ENCODE results near the gene OTOP3. TPM values are rescaled to one million over a fixed set of nuclear protein-coding genes. Genes with fewer than 3 reads are reported as not detected.
"Not testable (repeated sequence)": the region's sequence is repeated elsewhere in the genome, so short reads cannot be mapped to it uniquely, and the experiment has no call there.

OTOP3 gene
- total and polyA plus RNA-seq, 2 donors (not counting 3 experiments of a cell fraction or from before 2014, with no cell fraction given) = not detected

DNA sequence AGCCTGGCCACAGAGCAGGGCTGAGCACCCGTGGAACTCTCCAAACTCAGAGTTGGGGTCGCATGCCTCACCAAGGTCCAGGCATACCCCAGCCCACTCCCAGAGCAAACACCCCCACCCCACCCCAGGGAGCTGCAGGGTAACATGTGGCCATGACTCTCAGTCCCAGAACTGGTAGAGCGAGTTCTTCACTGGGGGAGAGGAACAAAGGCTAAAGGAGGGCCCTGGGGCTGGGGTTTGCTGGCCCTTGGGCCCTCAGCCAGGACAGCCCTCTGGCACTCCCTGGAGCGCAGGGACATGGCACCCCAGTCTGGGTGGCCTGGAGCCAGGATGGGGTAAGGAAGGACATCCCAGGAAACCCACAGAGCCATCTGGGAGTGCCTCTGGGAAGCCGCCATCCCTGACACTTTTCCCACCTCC is 32.7 kb downstream of the OTOP3 start:
- ChIA-PET CTCF (interaction anchor here (1.6 to 6.9 kb wide), 4 partner anchors 6 to 146 kb away, joined by 5 to 63 read pairs (median 10); partner anchors contain the start of gene MRPL58), POLR2A (no interaction called here)
- BruUV-seq (replicated peaks) = no TSS peak

DNA sequence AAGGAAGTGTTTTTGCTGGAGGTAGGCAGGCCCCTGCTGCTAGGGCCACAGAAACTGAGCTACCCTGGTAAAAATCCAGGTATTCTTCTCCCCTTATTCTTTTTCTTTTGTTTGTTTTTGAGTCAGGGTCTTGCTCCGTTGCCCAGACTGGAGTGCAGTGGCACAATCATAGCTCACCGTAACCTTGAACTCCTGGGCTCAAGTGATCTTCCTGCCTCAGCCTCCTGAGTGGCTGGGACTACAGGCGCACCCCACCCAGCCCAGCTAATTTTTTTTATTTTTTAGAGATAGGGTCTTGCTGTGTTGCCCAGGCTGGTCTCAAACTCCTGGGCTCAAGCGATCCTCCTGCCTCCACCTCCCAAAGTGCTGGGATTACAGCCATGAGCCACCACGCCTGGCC is 33.8 kb downstream of the OTOP3 start:
- H3K9me3 ChIP-seq (replicated peaks; ENCODE audit: control insufficient read depth, insufficient read depth, low read length); H3K9ac ChIP-seq (replicated peaks; ENCODE audit: extremely low read depth, insufficient read depth, low read length); H4K20me1 ChIP-seq (replicated peaks; ENCODE audit: control insufficient read depth, extremely low read depth, insufficient read depth, low read length); H2AFZ ChIP-seq (ENCODE audit: low read depth, low read length); H3K36me3 ChIP-seq (ENCODE audit: control insufficient read depth in 2 of 2, extremely low read depth in 1 of 2, insufficient read depth in 2 of 2, low read length in 2 of 2); H3K27me3 ChIP-seq (ENCODE audit: control insufficient read depth in 2 of 2, insufficient read depth in 2 of 2, low read length in 2 of 2); FAIRE-seq; intact Hi-C loops (cut with micrococcal nuclease); BruUV-seq (replicated peaks); H3K9me1 ChIP-seq (replicated peaks; ENCODE audit: control insufficient read depth, extremely low read depth, insufficient read depth, low read length); DNase-seq (ENCODE audit: low read depth, low spot score); H3K4me2 ChIP-seq (ENCODE audit: insufficient read depth, low read length); H3K4me3 ChIP-seq (replicated peaks in 1 of 3; ENCODE audit: insufficient read depth in 1 of 3, low read depth in 1 of 3, low read length in 3 of 3); dilution Hi-C loops (cut with MboI; ENCODE audit: extremely low pct_ligation_motif_present, low sequenced_read_pairs); H3K27ac ChIP-seq (ENCODE audit: insufficient read depth, low read depth, low read length); H3K79me2 ChIP-seq (ENCODE audit: control insufficient read depth, insufficient read depth, low read length): not testable (repeated sequence)
- H3K4me1 ChIP-seq (ENCODE audit: control insufficient read depth, extremely low read depth, insufficient read depth, low read length) = peaks cover 17% of the 10 kb centered on the region
- ChIA-PET POLR2A (interaction anchor here (0.7 kb wide), 1 partner anchor 86 kb away, joined by 4 read pairs; no protein-coding TSS in a partner anchor), CTCF (interaction anchor here (0.9 to 6.9 kb wide), 4 partner anchors 8 to 144 kb away, joined by 4 to 63 read pairs (median 10); no protein-coding TSS in a partner anchor)

More for the DNA sequence above, 32.7 kb downstream of the OTOP3 start:
- no peak overlapping the region for H2AFZ ChIP-seq (ENCODE audit: low read depth, low read length)
- TF ChIP-seq MYC (IDR thresholded peaks at IDR 0.05; ENCODE audit: low read depth, low read length) (no peak), EZH2 (IDR thresholded peaks at IDR 0.05; ENCODE audit: borderline replicate concordance, low read depth, low read length, severe bottlenecking) (no peak), CTCF (IDR thresholded peaks at IDR 0.05; ENCODE audit: extremely low read depth in 1 of 2, insufficient read depth in 1 of 2, low read depth in 1 of 2, low read length in 2 of 2) (no peak), POLR2AphosphoS5 (IDR thresholded peaks at IDR 0.05; ENCODE audit: insufficient read depth, low read depth, low read length) (no peak), FOS (IDR thresholded peaks at IDR 0.05; ENCODE audit: borderline replicate concordance, insufficient read depth, low read length) (no peak), GATA2 (IDR thresholded peaks at IDR 0.05; ENCODE audit: insufficient read depth, insufficient read length, low read depth, low read length) (no peak), JUN (IDR thresholded peaks at IDR 0.05; ENCODE audit: borderline replicate concordance, insufficient read depth, insufficient read length, low read depth) (no peak), POLR2A (IDR thresholded peaks at IDR 0.05; ENCODE audit: low read depth, low read length) (no peak)
- TF ChIP-seq, protein P1, sequence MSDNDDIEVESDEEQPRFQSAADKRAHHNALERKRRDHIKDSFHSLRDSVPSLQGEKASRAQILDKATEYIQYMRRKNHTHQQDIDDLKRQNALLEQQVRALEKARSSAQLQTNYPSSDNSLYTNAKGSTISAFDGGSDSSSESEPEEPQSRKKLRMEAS (IDR thresholded peaks at IDR 0.05; ENCODE audit: insufficient read depth, insufficient read length) = no peak
- no peak overlapping the region for H3K27ac ChIP-seq (ENCODE audit: insufficient read depth, low read depth, low read length)
- no peaks in the 10 kb centered on the region for H3K9me1 ChIP-seq (replicated peaks; ENCODE audit: control insufficient read depth, extremely low read depth, insufficient read depth, low read length)
- H3K9ac ChIP-seq (replicated peaks; ENCODE audit: extremely low read depth, insufficient read depth, low read length) = no peak overlapping the region
- no peak overlapping the region for H3K4me2 ChIP-seq (ENCODE audit: insufficient read depth, low read length)
- no peaks in the 10 kb centered on the region for H3K79me2 ChIP-seq (ENCODE audit: control insufficient read depth, insufficient read depth, low read length)
- H3K4me3 ChIP-seq (replicated peaks in 1 of 3; ENCODE audit: insufficient read depth in 1 of 3, low read depth in 1 of 3, low read length in 3 of 3) = no peak overlapping the region
- FAIRE-seq = no peak
- DNase-seq (ENCODE audit: low read depth, low spot score) = no peak
- H3K27me3 ChIP-seq (ENCODE audit: control insufficient read depth in 2 of 2, insufficient read depth in 2 of 2, low read length in 2 of 2) = peaks cover 0 to 3% of the 10 kb centered on the region in 2 experiments
- dilution Hi-C loops (cut with MboI; ENCODE audit: extremely low pct_ligation_motif_present, low sequenced_read_pairs) (no loop called here), intact Hi-C loops (cut with micrococcal nuclease) (no loop called here)
- peaks cover 17% of the 10 kb centered on the region for H3K4me1 ChIP-seq (ENCODE audit: control insufficient read depth, extremely low read depth, insufficient read depth, low read length)
- H4K20me1 ChIP-seq (replicated peaks; ENCODE audit: control insufficient read depth, extremely low read depth, insufficient read depth, low read length) = no peaks in the 10 kb centered on the region
- H3K36me3 ChIP-seq (ENCODE audit: control insufficient read depth in 2 of 2, extremely low read depth in 1 of 2, insufficient read depth in 2 of 2, low read length in 2 of 2) = no peaks in the 10 kb centered on the region
- H3K9me3 ChIP-seq (replicated peaks; ENCODE audit: control insufficient read depth, insufficient read depth, low read length) = no peaks in the 10 kb centered on the region

Measured in endothelial cell of umbilical vein (primary cell).